ENCODE data around the gene ZNF441.
A peak's percentile ranks its signal among the peaks of the same experiment; 100 is the strongest.
"Not testable (repeated sequence)": the region's sequence is repeated elsewhere in the genome, so short reads cannot be mapped to it uniquely, and the experiment has no call there.

Gene ZNF441
- 0.95 to 18.0 (median 6.1) reads per million in 17 experiments for total RNA-seq

GRCh38 chr19:11766597-11767591 lies at the start of gene ZNF441:
TSS of gene ZNF441 (plus strand) at chr19:11767000. CDS start at chr19:11767194, 194 bp downstream.
- DNase-seq = peak; percentile 97 to 99 (median 98)

- no peak for DNase-seq
Measured at GRCh38 chr19:11721681-11722080, 45.1 kb upstream of the ZNF441 start.

- no peak for DNase-seq
Measured at GRCh38 chr19:11722414-11722813, 44.4 kb upstream of the ZNF441 start.

- no peak for DNase-seq
Measured at GRCh38 chr19:11729586-11729985, 37.2 kb upstream of the ZNF441 start.

- DNase-seq = no peak
Measured at GRCh38 chr19:11735375-11735774, 31.4 kb upstream of the ZNF441 start.

GRCh38 chr19:11736696-11737095 lies 30.1 kb upstream of the ZNF441 start:
- peak; percentile 75 to 90 (median 82) for DNase-seq

GRCh38 chr19:11737964-11738745 lies 28.6 kb upstream of the ZNF441 start:
- peak; percentile 54 to 73 (median 61) for DNase-seq

GRCh38 chr19:11738746-11739620 lies 27.8 kb upstream of the ZNF441 start, which contains the start of gene ZNF823:
TSS of gene ZNF823 (minus strand) at chr19:11738946. CDS start at chr19:11738819, 127 bp downstream.
- peak; percentile 97 to 99 (median 98) for DNase-seq

GRCh38 chr19:11745869-11746268 lies 20.9 kb upstream of the ZNF441 start:
- no peak for DNase-seq

- DNase-seq = no peak
Measured at GRCh38 chr19:11747277-11747676, 19.5 kb upstream of the ZNF441 start.

GRCh38 chr19:11749751-11750150 lies 17.0 kb upstream of the ZNF441 start:
- no peak for DNase-seq

- no peak for DNase-seq
Measured at GRCh38 chr19:11752244-11752736, 14.5 kb upstream of the ZNF441 start.

GRCh38 chr19:11754663-11755062 lies 12.1 kb upstream of the ZNF441 start:
- DNase-seq = no peak

GRCh38 chr19:11756965-11757364 lies 9.8 kb upstream of the ZNF441 start:
- DNase-seq = no peak

GRCh38 chr19:11759805-11760204 lies 7.0 kb upstream of the ZNF441 start:
- no peak for DNase-seq

- no peak for DNase-seq
Measured at GRCh38 chr19:11763117-11763516, 3.7 kb upstream of the ZNF441 start.

- no peak for DNase-seq
Measured at GRCh38 chr19:11763611-11764010, 3.2 kb upstream of the ZNF441 start.

GRCh38 chr19:11767633-11768133 lies 883 bp downstream of the ZNF441 start:
- DNase-seq = peak; percentile 23 to 52 (median 38)

GRCh38 chr19:11769995-11770394 lies 3.2 kb downstream of the ZNF441 start:
- DNase-seq = peak in 1 of 4 experiments; percentile 7

- not testable (repeated sequence) for DNase-seq
Measured at GRCh38 chr19:11771520-11771919, 4.7 kb downstream of the ZNF441 start.

GRCh38 chr19:11776669-11777068 lies 9.9 kb downstream of the ZNF441 start:
- not testable (repeated sequence) for DNase-seq
